Activated naive CD4-positive, alpha-beta T cell treated with anti-CD3 and anti-CD28 coated beads for 36 hours (primary cell): ENCODE data around the gene ZBTB14. TPM values are rescaled to one million over a fixed set of nuclear protein-coding genes. Genes with fewer than 3 reads are reported as not detected.

Experiments used
- CTCF ChIA-PET: fragments of 350-600 bp; sonication (Branson Sonifier 250); formaldehyde crosslinking; loops from one replicate; lab custom pipeline; 2021; ENCODE audit warnings: antibody characterized with exemption; lab: Charles Lee
- DNase-seq: peaks from one replicate; pipeline ENCODE4 v3.0.0-alpha.2; 2020
- H3K27ac Mint-ChIP-seq: one replicate; pipeline ENCODE4 v1.8.0; 2021; ENCODE audit warnings: mild to moderate bottlenecking, mixed read lengths
- H3K27me3 Mint-ChIP-seq: one replicate; pipeline ENCODE4 v1.8.0; 2021; ENCODE audit warnings: low read depth, mixed read lengths
- H3K36me3 Mint-ChIP-seq: one replicate; pipeline ENCODE4 v1.8.0; 2021; ENCODE audit warnings: low read depth, mixed read lengths
- H3K4me1 Mint-ChIP-seq: one replicate; pipeline ENCODE4 v1.8.0; 2021; ENCODE audit warnings: low read depth, mixed read lengths
- H3K4me3 Mint-ChIP-seq: one replicate; pipeline ENCODE4 v1.8.0; 2021; ENCODE audit warnings: mild to moderate bottlenecking, moderate library complexity, mixed read lengths
- H3K9me3 Mint-ChIP-seq: one replicate; pipeline ENCODE4 v1.8.0; 2021; ENCODE audit warnings: mixed read lengths
- intact Hi-C: fragments of 100-400 bp; cut with micrococcal nuclease; formaldehyde crosslinking; loops from one replicate; pipeline ENCODE4 v1.15.1; 2023
- total RNA-seq, 2 experiments: library from RNA; stranded (reverse); gene quantifications; one replicate each; pipeline ENCODE4 v1.2.3, GENCODE V29; 2021

The ZBTB14 gene
- total RNA-seq, 2 experiments from 2014 or later, result 21.0 to 22.0 TPM

- H3K4me1 Mint-ChIP-seq, result peaks cover 35% of the 10 kb centered on the region
- intact Hi-C loops, result no loop called here
- no peak for DNase-seq
- H3K27ac Mint-ChIP-seq, result no peak overlapping the region
- peaks cover 15% of the 10 kb centered on the region for H3K36me3 Mint-ChIP-seq
- CTCF ChIA-PET, result interaction anchor here (0.7 to 1.3 kb wide), 3 partner anchors 33 to 132 kb away, joined by 3 read pairs; no protein-coding TSS in a partner anchor
- H3K4me3 Mint-ChIP-seq, result no peak overlapping the region
- peaks cover 4% of the 10 kb centered on the region for H3K9me3 Mint-ChIP-seq
- H3K27me3 Mint-ChIP-seq, result no peaks in the 10 kb centered on the region
These were observed 10.2 kb downstream of the ZBTB14 start for GRCh38 chr18:5285326-5285725.

GRCh38 chr18:5284808-5285207, 10.7 kb downstream of the ZBTB14 start:
- Mint-ChIP-seq H3K9me3 (peaks cover 8% of the 10 kb centered on the region), H3K27me3 (no peaks in the 10 kb centered on the region), H3K36me3 (peaks cover 11% of the 10 kb centered on the region), H3K4me3 (no peak overlapping the region), H3K27ac (no peak overlapping the region), H3K4me1 (peaks cover 30% of the 10 kb centered on the region)
- CTCF ChIA-PET, result interaction anchor here (0.8 to 1.3 kb wide), 2 partner anchors 39 to 131 kb away, joined by 3 read pairs; no protein-coding TSS in a partner anchor
- intact Hi-C loops, result no loop called here
- no peak for DNase-seq

GRCh38 chr18:5282770-5283169, 12.8 kb downstream of the ZBTB14 start:
- Mint-ChIP-seq H3K9me3 (peaks cover 19% of the 10 kb centered on the region), H3K36me3 (peaks cover 8% of the 10 kb centered on the region), H3K27ac (no peak overlapping the region), H3K4me1 (peaks cover 21% of the 10 kb centered on the region), H3K27me3 (no peaks in the 10 kb centered on the region), H3K4me3 (no peak overlapping the region)
- CTCF ChIA-PET, result no interaction called here
- intact Hi-C loops, result no loop called here
- DNase-seq, result no peak

GRCh38 chr18:5276947-5277346, 18.6 kb downstream of the ZBTB14 start:
- Mint-ChIP-seq H3K36me3 (peaks cover 6% of the 10 kb centered on the region), H3K9me3 (peaks cover 21% of the 10 kb centered on the region)

GRCh38 chr18:5275872-5276271, 19.7 kb downstream of the ZBTB14 start:
- no peak for DNase-seq
- Mint-ChIP-seq H3K4me1 (no peaks in the 10 kb centered on the region), H3K4me3 (no peak overlapping the region), H3K27ac (no peak overlapping the region), H3K36me3 (peaks cover 9% of the 10 kb centered on the region), H3K9me3 (peaks cover 24% of the 10 kb centered on the region), H3K27me3 (no peaks in the 10 kb centered on the region)
- intact Hi-C loops, result no loop called here
- CTCF ChIA-PET, result no interaction called here

More at GRCh38 chr18:5276947-5277346, 18.6 kb downstream of the ZBTB14 start:
- Mint-ChIP-seq H3K4me3 (no peak overlapping the region), H3K27ac (no peak overlapping the region), H3K27me3 (no peaks in the 10 kb centered on the region), H3K4me1 (no peaks in the 10 kb centered on the region)
- no peak for DNase-seq
- CTCF ChIA-PET, result no interaction called here
- intact Hi-C loops, result no loop called here

GRCh38 chr18:5268874-5269273, 26.7 kb downstream of the ZBTB14 start:
- Mint-ChIP-seq H3K4me3 (no peak overlapping the region), H3K27ac (no peak overlapping the region), H3K36me3 (peaks cover 11% of the 10 kb centered on the region), H3K27me3 (no peaks in the 10 kb centered on the region), H3K4me1 (no peaks in the 10 kb centered on the region), H3K9me3 (peaks cover 36% of the 10 kb centered on the region)
- DNase-seq, result no peak
- intact Hi-C loops, result no loop called here
- CTCF ChIA-PET, result no interaction called here

GRCh38 chr18:5266721-5267120, 28.8 kb downstream of the ZBTB14 start:
- Mint-ChIP-seq H3K27me3 (no peaks in the 10 kb centered on the region), H3K9me3 (peaks cover 37% of the 10 kb centered on the region), H3K36me3 (peaks cover 14% of the 10 kb centered on the region), H3K4me3 (no peak overlapping the region), H3K4me1 (no peaks in the 10 kb centered on the region), H3K27ac (no peak overlapping the region)
- DNase-seq, result no peak
- intact Hi-C loops, result no loop called here
- CTCF ChIA-PET, result no interaction called here

- Mint-ChIP-seq H3K9me3 (no peaks in the 10 kb centered on the region), H3K27me3 (no peaks in the 10 kb centered on the region), H3K27ac (no peak overlapping the region), H3K36me3 (no peaks in the 10 kb centered on the region), H3K4me1 (no peaks in the 10 kb centered on the region), H3K4me3 (no peak overlapping the region)
- CTCF ChIA-PET, result no interaction called here
- no peak for DNase-seq
- intact Hi-C loops, result no loop called here
These were observed 41.6 kb downstream of the ZBTB14 start for GRCh38 chr18:5253910-5254309.

- Mint-ChIP-seq H3K27ac (no peak overlapping the region), H3K27me3 (no peaks in the 10 kb centered on the region), H3K4me3 (no peak overlapping the region), H3K9me3 (peaks cover 3% of the 10 kb centered on the region), H3K4me1 (no peaks in the 10 kb centered on the region), H3K36me3 (peaks cover 5% of the 10 kb centered on the region)
- no peak for DNase-seq
- intact Hi-C loops, result no loop called here
- CTCF ChIA-PET, result no interaction called here
These were observed 44.4 kb downstream of the ZBTB14 start for GRCh38 chr18:5251117-5251516.

- CTCF ChIA-PET, result no interaction called here
- Mint-ChIP-seq H3K27me3 (no peaks in the 10 kb centered on the region), H3K4me3 (no peak overlapping the region), H3K27ac (no peak overlapping the region), H3K4me1 (no peaks in the 10 kb centered on the region), H3K36me3 (peaks cover 6% of the 10 kb centered on the region), H3K9me3 (peaks cover 3% of the 10 kb centered on the region)
- DNase-seq, result no peak
- intact Hi-C loops, result no loop called here
These were observed 44.9 kb downstream of the ZBTB14 start for GRCh38 chr18:5250603-5251002.

- Mint-ChIP-seq H3K4me1 (peaks cover 20% of the 10 kb centered on the region), H3K27me3 (no peaks in the 10 kb centered on the region), H3K27ac (no peak overlapping the region), H3K36me3 (peaks cover 48% of the 10 kb centered on the region), H3K4me3 (no peak overlapping the region), H3K9me3 (peaks cover 11% of the 10 kb centered on the region)
- CTCF ChIA-PET, result interaction anchor here (1.4 kb wide), 1 partner anchor 172 kb away, joined by 3 read pairs; no protein-coding TSS in a partner anchor
- intact Hi-C loops, result no loop called here
- no peak for DNase-seq
These were observed 50.6 kb downstream of the ZBTB14 start for GRCh38 chr18:5244941-5245340.

- Mint-ChIP-seq H3K36me3 (peaks cover 53% of the 10 kb centered on the region), H3K4me1 (peaks cover 41% of the 10 kb centered on the region), H3K27me3 (no peaks in the 10 kb centered on the region), H3K4me3 (peak overlapping the region; percentile 62), H3K27ac (no peak overlapping the region), H3K9me3 (peaks cover 8% of the 10 kb centered on the region)
- no peak for DNase-seq
- CTCF ChIA-PET, result interaction anchor here (0.6 kb wide), 1 partner anchor 33 kb away, joined by 3 read pairs; no protein-coding TSS in a partner anchor
- intact Hi-C loops, result loop anchor here (5.0 kb wide), 1 partner anchor 1977 kb away; the partner anchor contains the start of gene MYL12B
These were observed 56.1 kb downstream of the ZBTB14 start for GRCh38 chr18:5239447-5239846.
